ENCODE measurements around the gene POM121C.
"Not testable (repeated sequence)": the region's sequence is repeated elsewhere in the genome, so short reads cannot be mapped to it uniquely, and the experiment has no call there.

Gene POM121C

GRCh38 chr7:75416787-75417186, 69.3 kb downstream of the POM121C start:
- POLR2A ChIA-PET (ENCODE audit: low non-redundant PET); CTCF ChIA-PET; DNase-seq (ENCODE audit: low spot score); H3K27ac ChIP-seq: not testable (repeated sequence)

GRCh38 chr7:75415829-75416373, 70.2 kb downstream of the POM121C start:
- DNase-seq (ENCODE audit: low spot score); POLR2A ChIA-PET (ENCODE audit: low non-redundant PET); H3K27ac ChIP-seq; CTCF ChIA-PET: not testable (repeated sequence)

GRCh38 chr7:75415428-75415817, 70.7 kb downstream of the POM121C start:
- POLR2A ChIA-PET (ENCODE audit: low non-redundant PET); H3K27ac ChIP-seq; DNase-seq (ENCODE audit: low spot score): not testable (repeated sequence)
- CTCF ChIA-PET, result interaction anchor here (0.6 kb wide), 1 partner anchor 911 kb away, joined by 4 read pairs; no protein-coding TSS in a partner anchor

GRCh38 chr7:75414708-75415427, 71.2 kb downstream of the POM121C start:
- DNase-seq (ENCODE audit: low spot score); POLR2A ChIA-PET (ENCODE audit: low non-redundant PET): not testable (repeated sequence)
- CTCF ChIA-PET, result interaction anchor here (0.6 kb wide), 1 partner anchor 910 kb away, joined by 4 read pairs; no protein-coding TSS in a partner anchor
- peak overlapping the region; percentile 28; the same call in 1 of the 2 replicates for H3K27ac ChIP-seq

- CTCF ChIA-PET; POLR2A ChIA-PET (ENCODE audit: low non-redundant PET); DNase-seq (ENCODE audit: low spot score); H3K27ac ChIP-seq: not testable (repeated sequence)
These were observed 71.9 kb downstream of the POM121C start for GRCh38 chr7:75414204-75414603.

GRCh38 chr7:75410823-75411173, 75.3 kb downstream of the POM121C start:
- CTCF ChIA-PET; H3K27ac ChIP-seq; POLR2A ChIA-PET (ENCODE audit: low non-redundant PET); DNase-seq (ENCODE audit: low spot score): not testable (repeated sequence)

- CTCF ChIA-PET, result not testable (repeated sequence)
These were observed 75.9 kb downstream of the POM121C start for GRCh38 chr7:75409880-75410822.

GRCh38 chr7:75404663-75405062, 81.4 kb downstream of the POM121C start:
- DNase-seq (ENCODE audit: low spot score); H3K27ac ChIP-seq; CTCF ChIA-PET; POLR2A ChIA-PET (ENCODE audit: low non-redundant PET): not testable (repeated sequence)

More at GRCh38 chr7:75409880-75410822, 75.9 kb downstream of the POM121C start:
- POLR2A ChIA-PET (ENCODE audit: low non-redundant PET); DNase-seq (ENCODE audit: low spot score); H3K27ac ChIP-seq: not testable (repeated sequence)

- DNase-seq (ENCODE audit: low spot score); CTCF ChIA-PET; POLR2A ChIA-PET (ENCODE audit: low non-redundant PET); H3K27ac ChIP-seq: not testable (repeated sequence)
These were observed 82.3 kb downstream of the POM121C start for GRCh38 chr7:75403455-75404443.

- CTCF ChIA-PET; H3K27ac ChIP-seq; DNase-seq (ENCODE audit: low spot score); POLR2A ChIA-PET (ENCODE audit: low non-redundant PET): not testable (repeated sequence)
These were observed 85.5 kb downstream of the POM121C start for GRCh38 chr7:75400575-75400974.

- CTCF ChIA-PET; H3K27ac ChIP-seq; DNase-seq (ENCODE audit: low spot score); POLR2A ChIA-PET (ENCODE audit: low non-redundant PET): not testable (repeated sequence)
These were observed 87.1 kb downstream of the POM121C start for GRCh38 chr7:75398771-75399700.

- CTCF ChIA-PET; POLR2A ChIA-PET (ENCODE audit: low non-redundant PET); H3K27ac ChIP-seq; DNase-seq (ENCODE audit: low spot score): not testable (repeated sequence)
These were observed 88.2 kb downstream of the POM121C start for GRCh38 chr7:75397865-75398264.

- POLR2A ChIA-PET (ENCODE audit: low non-redundant PET); CTCF ChIA-PET; DNase-seq (ENCODE audit: low spot score); H3K27ac ChIP-seq: not testable (repeated sequence)
These were observed 90.8 kb downstream of the POM121C start, which contains the start of gene TRIM73 for GRCh38 chr7:75395329-75395728. Gene TRIM73, plus strand, starts transcription at chr7:75395629. Its CDS starts 3,305 bp downstream, at chr7:75398934.

- H3K27ac ChIP-seq; CTCF ChIA-PET; POLR2A ChIA-PET (ENCODE audit: low non-redundant PET); DNase-seq (ENCODE audit: low spot score): not testable (repeated sequence)
These were observed 92.9 kb downstream of the POM121C start for GRCh38 chr7:75393194-75393593.

- POLR2A ChIA-PET (ENCODE audit: low non-redundant PET); H3K27ac ChIP-seq; CTCF ChIA-PET; DNase-seq (ENCODE audit: low spot score): not testable (repeated sequence)
These were observed 111.4 kb downstream of the POM121C start for GRCh38 chr7:75374519-75375317.
